Hepatocyte (in vitro differentiated cells): ENCODE data around the gene TCF7. TPM values are rescaled to one million over a fixed set of nuclear protein-coding genes. Genes with fewer than 3 reads are reported as not detected.

Experiments
- DNase-seq: peaks from one replicate; pipeline ENCODE4 v3.0.0-alpha.2; 2016; ENCODE audit warnings: low spot score
- H2AFZ ChIP-seq: fragments of 200-600 bp; sonication (generic); 2 replicates; pipeline ENCODE4 v1.6.0; 2016; ENCODE audit warnings: antibody characterized with exemption, mild to moderate bottlenecking
- H3K27ac ChIP-seq: fragments of 200-600 bp; sonication (generic); 2 replicates; pipeline ENCODE4 v1.5.1; 2016; ENCODE audit warnings: mild to moderate bottlenecking
- H3K27me3 ChIP-seq: fragments of 200-600 bp; sonication (generic); 2 replicates; pipeline ENCODE4 v1.6.1; 2016
- H3K36me3 ChIP-seq: fragments of 200-600 bp; sonication (generic); replicated peaks from 2 replicates; pipeline ENCODE4 v1.5.1; 2016; ENCODE audit warnings: low read depth; ENCODE audit not compliant: insufficient read depth
- H3K4me1 ChIP-seq: fragments of 200-600 bp; sonication (generic); 2 replicates; pipeline ENCODE4 v1.5.1; 2016; ENCODE audit warnings: mild to moderate bottlenecking, moderate library complexity; ENCODE audit not compliant: insufficient read depth
- H3K4me2 ChIP-seq: fragments of 200-600 bp; sonication (generic); 2 replicates; pipeline ENCODE4 v1.6.0; 2016
- H3K4me3 ChIP-seq: fragments of 200-600 bp; sonication (generic); 2 replicates; pipeline ENCODE4 v1.5.1; 2016; ENCODE audit warnings: mild to moderate bottlenecking
- H3K79me2 ChIP-seq: fragments of 200-600 bp; sonication (generic); 2 replicates; pipeline ENCODE4 v1.6.0; 2017; ENCODE audit warnings: mild to moderate bottlenecking
- H3K9me2 ChIP-seq: fragments of 200-600 bp; sonication (generic); replicated peaks from 2 replicates; pipeline ENCODE4 v1.6.0; 2017; ENCODE audit warnings: mild to moderate bottlenecking; ENCODE audit not compliant: insufficient read depth
- H3K9me3 ChIP-seq: fragments of 200-600 bp; sonication (generic); 2 replicates; pipeline ENCODE4 v1.5.1; 2016; ENCODE audit warnings: low read depth, mild to moderate bottlenecking
- H4K20me1 ChIP-seq: fragments of 200-600 bp; sonication (generic); 2 replicates; pipeline ENCODE4 v1.6.0; 2016; ENCODE audit warnings: mild to moderate bottlenecking; ENCODE audit not compliant: insufficient read depth, poor library complexity, severe bottlenecking
- CTCF ChIP-seq: fragments of 200-600 bp; sonication (generic); IDR thresholded peaks from 2 replicates; pipeline ENCODE4 v1.5.1; 2016; ENCODE audit warnings: antibody characterized with exemption, mild to moderate bottlenecking; ENCODE audit not compliant: poor library complexity
- EZH2 ChIP-seq: fragments of 200-600 bp; sonication (generic); IDR thresholded peaks from 2 replicates; pipeline ENCODE4 v1.6.1; 2016; ENCODE audit warnings: antibody characterized with exemption, mild to moderate bottlenecking, borderline replicate concordance
- EZH2phosphoT487 ChIP-seq: fragments of 200-600 bp; sonication (generic); IDR thresholded peaks from one replicate; pipeline ENCODE4 v1.6.1; 2018; ENCODE audit warnings: antibody characterized with exemption, mild to moderate bottlenecking, low read depth, moderate library complexity; ENCODE audit not compliant: unreplicated experiment, severe bottlenecking
- WGBS: methylation state at CpG from one replicate; pipeline ENCODE4 v1.1.6; 2016; ENCODE audit warnings: low lambda C conversion rate; ENCODE audit errors: missing lambda C conversion rate; 5-methylcytosine and 5-hydroxymethylcytosine counted together
- polyA plus RNA-seq: library from polyadenylated mRNA; unstranded; fragments of >200 nt; fragmentation: Nextera tagmentation; extraction: Ambion mirVana; gene quantifications from 2 replicates; pipeline ENCODE4 v1.2.1, GENCODE V29; 2016
- total RNA-seq: library from RNA; depleted of rRNA; stranded (reverse); fragments of >200 nt; gene quantifications from 2 replicates; pipeline ENCODE4 v1.2.3, GENCODE V29; 2014

The TCF7 gene
- total and polyA plus RNA-seq, 2 experiments from 2014 or later = 7.5 to 8.1 TPM

- WGBS = 58% methylated on average over 16 of the region's 20 CpGs
Observed at GRCh38 chr5:134101686-134102439, 12.6 kb upstream of the TCF7 start.

GRCh38 chr5:134103397-134103796 is 11.1 kb upstream of the TCF7 start:
- TF ChIP-seq CTCF (no peak), EZH2phosphoT487 (no peak), EZH2 (no peak)
- no peak for DNase-seq
- no peak overlapping the region for H3K4me3 ChIP-seq
- H3K79me2 ChIP-seq = no peaks in the 10 kb centered on the region
- H2AFZ ChIP-seq = no peak overlapping the region
- H3K27me3 ChIP-seq = no peaks in the 10 kb centered on the region
- 85% methylated on average over 9 of the region's 9 CpGs for WGBS
- H3K36me3 ChIP-seq = no peaks in the 10 kb centered on the region
- H3K4me2 ChIP-seq = no peak overlapping the region
- H4K20me1 ChIP-seq = no peaks in the 10 kb centered on the region
- H3K9me3 ChIP-seq = no peaks in the 10 kb centered on the region
- H3K27ac ChIP-seq = no peak overlapping the region
- H3K9me2 ChIP-seq = no peaks in the 10 kb centered on the region
- H3K4me1 ChIP-seq = peaks cover 15% of the 10 kb centered on the region

More at GRCh38 chr5:134101686-134102439, 12.6 kb upstream of the TCF7 start:
- DNase-seq = peak; percentile 57
- no peak overlapping the region for H2AFZ ChIP-seq
- no peak overlapping the region for H3K4me3 ChIP-seq
- TF ChIP-seq CTCF (peak; percentile 48), EZH2phosphoT487 (no peak), EZH2 (no peak)
- peaks cover 20% of the 10 kb centered on the region for H3K4me1 ChIP-seq
- H3K36me3 ChIP-seq = no peaks in the 10 kb centered on the region
- H3K27me3 ChIP-seq = no peaks in the 10 kb centered on the region
- no peaks in the 10 kb centered on the region for H3K9me2 ChIP-seq
- H3K27ac ChIP-seq = no peak overlapping the region
- H3K4me2 ChIP-seq = no peak overlapping the region
- no peaks in the 10 kb centered on the region for H3K9me3 ChIP-seq
- H3K79me2 ChIP-seq = no peaks in the 10 kb centered on the region
- H4K20me1 ChIP-seq = no peaks in the 10 kb centered on the region

- no peaks in the 10 kb centered on the region for H3K79me2 ChIP-seq
- no peak overlapping the region for H3K27ac ChIP-seq
- H3K4me1 ChIP-seq = peaks cover 10% of the 10 kb centered on the region
- no peaks in the 10 kb centered on the region for H3K9me2 ChIP-seq
- H3K4me3 ChIP-seq = no peak overlapping the region
- 93% methylated on average over 11 of the region's 11 CpGs for WGBS
- no peak overlapping the region for H3K4me2 ChIP-seq
- H2AFZ ChIP-seq = no peak overlapping the region
- TF ChIP-seq CTCF (no peak), EZH2phosphoT487 (no peak), EZH2 (no peak)
- H4K20me1 ChIP-seq = no peaks in the 10 kb centered on the region
- no peaks in the 10 kb centered on the region for H3K36me3 ChIP-seq
- no peak for DNase-seq
- no peaks in the 10 kb centered on the region for H3K27me3 ChIP-seq
- H3K9me3 ChIP-seq = no peaks in the 10 kb centered on the region
Observed at GRCh38 chr5:134103998-134104654, 10.4 kb upstream of the TCF7 start.
